Peyer's patch (tissue), 4 donors: ENCODE data around the gene UBQLN3. TPM values are rescaled to one million over a fixed set of nuclear protein-coding genes. Genes with fewer than 3 reads are reported as not detected.

ENCODE experiments used
- DNase-seq, 3 donors: peaks; one replicate each; pipeline ENCODE4 v3.0.0-alpha.2; 2017 to 2019
- H3K27ac ChIP-seq, 4 donors: fragments of 200-600 bp; sonication (generic); one replicate each; pipeline ENCODE4 v1.5.1; 2016 to 2019
- H3K27me3 ChIP-seq, 2 donors: fragments of 200-600 bp; sonication (generic); one replicate each; pipeline ENCODE4 v1.5.1; 2019
- H3K36me3 ChIP-seq, 3 donors: fragments of 200-600 bp; sonication (generic); one replicate each; pipeline ENCODE4 v1.5.1; 2016 to 2019
- H3K4me1 ChIP-seq, 4 donors: fragments of 200-600 bp; sonication (generic); one replicate each; pipeline ENCODE4 v1.5.1; 2016 to 2019
- H3K4me3 ChIP-seq, 4 donors: fragments of 200-600 bp; sonication (generic); 1 replicate in 3 of 4; 2 replicates in 1 of 4; pipeline ENCODE4 v1.5.1; 2016 to 2019; ENCODE audit warnings: mild to moderate bottlenecking in 1 of 4
- H3K9me3 ChIP-seq, 4 donors: fragments of 200-600 bp; sonication (generic); one replicate each; pipeline ENCODE4 v1.5.1; 2016 to 2019; ENCODE audit warnings: mild to moderate bottlenecking in 1 of 4
- POLR2A ChIP-seq, 2 donors: fragments of 450-650 bp; IDR thresholded peaks; one replicate each; pipeline ENCODE4 v1.5.1; 2017; ENCODE audit warnings: antibody characterized with exemption in 2 of 2, mild to moderate bottlenecking in 2 of 2, moderate library complexity in 2 of 2
- total RNA-seq, 4 donors: library from RNA; depleted of rRNA; stranded (reverse); fragments of >200 nt; gene quantifications; one replicate each; pipeline ENCODE4 v1.1.0, GENCODE V29; 2016
- TF ChIP-seq, protein P1 (sequence below), 6 experiments: fragments of 450-650 bp in 4 of 6; fragments of 200-600 bp in 2 of 6; sonication (generic) in 1 of 6; IDR thresholded peaks; one replicate each; pipeline ENCODE4 v1.5.1; 2017 to 2019; ENCODE audit warnings: antibody characterized with exemption in 6 of 6, mild to moderate bottlenecking in 3 of 6, moderate library complexity in 1 of 6

Gene UBQLN3
- total RNA-seq, 4 donors from 2014 or later = 0.53 to 5.8 TPM; not detected in 2

- no peaks in the 10 kb centered on the region for H3K9me3 ChIP-seq
- H3K36me3 ChIP-seq = no peaks in the 10 kb centered on the region
- H3K27ac ChIP-seq = no peak overlapping the region
- TF ChIP-seq, protein P1, sequence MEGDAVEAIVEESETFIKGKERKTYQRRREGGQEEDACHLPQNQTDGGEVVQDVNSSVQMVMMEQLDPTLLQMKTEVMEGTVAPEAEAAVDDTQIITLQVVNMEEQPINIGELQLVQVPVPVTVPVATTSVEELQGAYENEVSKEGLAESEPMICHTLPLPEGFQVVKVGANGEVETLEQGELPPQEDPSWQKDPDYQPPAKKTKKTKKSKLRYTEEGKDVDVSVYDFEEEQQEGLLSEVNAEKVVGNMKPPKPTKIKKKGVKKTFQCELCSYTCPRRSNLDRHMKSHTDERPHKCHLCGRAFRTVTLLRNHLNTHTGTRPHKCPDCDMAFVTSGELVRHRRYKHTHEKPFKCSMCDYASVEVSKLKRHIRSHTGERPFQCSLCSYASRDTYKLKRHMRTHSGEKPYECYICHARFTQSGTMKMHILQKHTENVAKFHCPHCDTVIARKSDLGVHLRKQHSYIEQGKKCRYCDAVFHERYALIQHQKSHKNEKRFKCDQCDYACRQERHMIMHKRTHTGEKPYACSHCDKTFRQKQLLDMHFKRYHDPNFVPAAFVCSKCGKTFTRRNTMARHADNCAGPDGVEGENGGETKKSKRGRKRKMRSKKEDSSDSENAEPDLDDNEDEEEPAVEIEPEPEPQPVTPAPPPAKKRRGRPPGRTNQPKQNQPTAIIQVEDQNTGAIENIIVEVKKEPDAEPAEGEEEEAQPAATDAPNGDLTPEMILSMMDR (IDR thresholded peaks at IDR 0.05) = no peak
- no peak for TF ChIP-seq POLR2A (IDR thresholded peaks at IDR 0.05)
- no peak overlapping the region for H3K4me3 ChIP-seq
- H3K4me1 ChIP-seq = no peaks in the 10 kb centered on the region
- no peaks in the 10 kb centered on the region for H3K27me3 ChIP-seq
- DNase-seq = no peak
Measured at GRCh38 chr11:5531053-5531831, 21.5 kb upstream of the UBQLN3 start.

DNA sequence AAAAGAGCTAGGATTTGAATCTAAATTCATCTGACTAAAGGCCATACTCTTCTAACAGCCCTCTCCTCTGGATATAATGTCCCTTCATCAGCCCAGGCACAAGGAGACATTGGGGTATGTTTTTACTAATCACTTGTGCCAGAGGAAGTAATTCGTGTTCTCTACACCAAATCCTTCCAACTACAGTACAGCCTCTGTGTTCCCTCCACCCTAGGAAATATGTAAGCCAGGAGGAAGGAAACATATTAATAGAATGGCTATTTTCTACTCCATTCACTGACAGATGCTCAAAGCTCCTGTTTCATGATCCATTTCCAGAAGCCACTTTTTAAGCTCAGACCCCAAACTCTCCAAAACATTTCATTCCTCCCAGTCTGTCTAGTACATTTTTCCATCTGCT is 18.7 kb upstream of the UBQLN3 start:
- TF ChIP-seq, protein P1 (IDR thresholded peaks at IDR 0.05) = no peak
- no peak for TF ChIP-seq POLR2A (IDR thresholded peaks at IDR 0.05)
- no peak overlapping the region for H3K4me3 ChIP-seq
- no peaks in the 10 kb centered on the region for H3K9me3 ChIP-seq
- H3K27me3 ChIP-seq = no peaks in the 10 kb centered on the region
- H3K27ac ChIP-seq = no peak overlapping the region
- no peaks in the 10 kb centered on the region for H3K4me1 ChIP-seq
- DNase-seq = no peak
- no peaks in the 10 kb centered on the region for H3K36me3 ChIP-seq

DNA sequence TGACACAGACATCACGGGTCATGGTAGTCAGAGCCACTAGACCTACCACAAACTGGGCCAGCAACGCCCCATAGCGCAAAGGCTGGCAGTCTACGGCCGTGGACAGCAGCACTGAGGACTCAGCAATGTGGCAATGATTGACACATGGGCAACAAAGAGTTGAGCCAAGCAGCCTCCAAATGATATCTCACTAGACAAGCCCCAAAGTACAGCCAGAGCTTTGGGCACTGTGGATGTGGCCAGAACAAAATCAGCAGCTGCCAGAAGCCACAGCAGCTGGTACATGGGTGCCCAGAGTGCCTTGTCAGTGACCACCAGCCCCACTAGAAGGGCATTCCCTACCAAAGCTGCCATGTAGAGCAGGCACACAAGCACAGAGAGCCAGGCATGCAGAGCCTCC is 18.0 kb upstream of the UBQLN3 start:
- no peaks in the 10 kb centered on the region for H3K4me1 ChIP-seq
- H3K4me3 ChIP-seq = no peak overlapping the region
- no peaks in the 10 kb centered on the region for H3K36me3 ChIP-seq
- TF ChIP-seq, protein P1 (IDR thresholded peaks at IDR 0.05) = no peak
- TF ChIP-seq POLR2A (IDR thresholded peaks at IDR 0.05) = no peak
- no peaks in the 10 kb centered on the region for H3K27me3 ChIP-seq
- DNase-seq = no peak
- H3K27ac ChIP-seq = no peak overlapping the region
- no peaks in the 10 kb centered on the region for H3K9me3 ChIP-seq

- DNase-seq = no peak
- TF ChIP-seq, protein P1 (IDR thresholded peaks at IDR 0.05) = no peak
- TF ChIP-seq POLR2A (IDR thresholded peaks at IDR 0.05) = no peak
- Histone ChIP-seq H3K4me3 (no peak overlapping the region), H3K36me3 (no peaks in the 10 kb centered on the region), H3K27me3 (no peaks in the 10 kb centered on the region), H3K27ac (no peak overlapping the region), H3K9me3 (no peaks in the 10 kb centered on the region), H3K4me1 (no peaks in the 10 kb centered on the region)
Measured at GRCh38 chr11:5524756-5525155, 15.0 kb upstream of the UBQLN3 start.

- Histone ChIP-seq H3K27ac (no peak overlapping the region), H3K27me3 (no peaks in the 10 kb centered on the region), H3K9me3 (no peaks in the 10 kb centered on the region), H3K4me1 (no peaks in the 10 kb centered on the region), H3K36me3 (no peaks in the 10 kb centered on the region), H3K4me3 (no peak overlapping the region)
- TF ChIP-seq POLR2A (IDR thresholded peaks at IDR 0.05) = no peak
- TF ChIP-seq, protein P1 (IDR thresholded peaks at IDR 0.05) = no peak
- no peak for DNase-seq
Measured at GRCh38 chr11:5522308-5522707, 12.6 kb upstream of the UBQLN3 start.
